ENCODE measurements around the gene UTS2R.
A peak's percentile ranks its signal among the peaks of the same experiment; 100 is the strongest.

The UTS2R gene

GRCh38 chr17:82390860-82391435, 19.4 kb downstream of the UTS2R start:
- no peak for DNase-seq

GRCh38 chr17:82391496-82392066, 20.0 kb downstream of the UTS2R start:
- DNase-seq, result no peak

- DNase-seq, result no peak
These were observed 20.8 kb downstream of the UTS2R start for GRCh38 chr17:82392209-82392920.

GRCh38 chr17:82392941-82393340, 21.4 kb downstream of the UTS2R start:
- no peak for DNase-seq

- DNase-seq, result no peak
These were observed 22.7 kb downstream of the UTS2R start for GRCh38 chr17:82394278-82394677.

- no peak for DNase-seq
These were observed 25.3 kb downstream of the UTS2R start for GRCh38 chr17:82396601-82397435.

GRCh38 chr17:82397449-82398335, 26.1 kb downstream of the UTS2R start:
- DNase-seq, result no peak

GRCh38 chr17:82399041-82399441, 27.5 kb downstream of the UTS2R start:
- DNase-seq, result peak; percentile 23

GRCh38 chr17:82399601-82400101, 28.1 kb downstream of the UTS2R start:
- DNase-seq, result peak; percentile 17

GRCh38 chr17:82400206-82400605, 28.6 kb downstream of the UTS2R start:
- DNase-seq, result no peak

GRCh38 chr17:82400830-82401229, 29.3 kb downstream of the UTS2R start:
- no peak for DNase-seq

GRCh38 chr17:82402865-82403264, 31.3 kb downstream of the UTS2R start:
- no peak for DNase-seq

GRCh38 chr17:82403662-82404660, 32.4 kb downstream of the UTS2R start:
- no peak for DNase-seq

GRCh38 chr17:82405051-82405450, 33.5 kb downstream of the UTS2R start:
- DNase-seq, result no peak

GRCh38 chr17:82406131-82406671, 34.6 kb downstream of the UTS2R start:
- no peak for DNase-seq

GRCh38 chr17:82407255-82407654, 35.7 kb downstream of the UTS2R start:
- no peak for DNase-seq

GRCh38 chr17:82408288-82408937, 36.8 kb downstream of the UTS2R start:
- no peak for DNase-seq

GRCh38 chr17:82408938-82409318, 37.4 kb downstream of the UTS2R start:
- DNase-seq, result no peak

GRCh38 chr17:82410014-82410716, 38.6 kb downstream of the UTS2R start:
- no peak for DNase-seq
